ENCODE measurements around the gene NANOS3.

DNA sequence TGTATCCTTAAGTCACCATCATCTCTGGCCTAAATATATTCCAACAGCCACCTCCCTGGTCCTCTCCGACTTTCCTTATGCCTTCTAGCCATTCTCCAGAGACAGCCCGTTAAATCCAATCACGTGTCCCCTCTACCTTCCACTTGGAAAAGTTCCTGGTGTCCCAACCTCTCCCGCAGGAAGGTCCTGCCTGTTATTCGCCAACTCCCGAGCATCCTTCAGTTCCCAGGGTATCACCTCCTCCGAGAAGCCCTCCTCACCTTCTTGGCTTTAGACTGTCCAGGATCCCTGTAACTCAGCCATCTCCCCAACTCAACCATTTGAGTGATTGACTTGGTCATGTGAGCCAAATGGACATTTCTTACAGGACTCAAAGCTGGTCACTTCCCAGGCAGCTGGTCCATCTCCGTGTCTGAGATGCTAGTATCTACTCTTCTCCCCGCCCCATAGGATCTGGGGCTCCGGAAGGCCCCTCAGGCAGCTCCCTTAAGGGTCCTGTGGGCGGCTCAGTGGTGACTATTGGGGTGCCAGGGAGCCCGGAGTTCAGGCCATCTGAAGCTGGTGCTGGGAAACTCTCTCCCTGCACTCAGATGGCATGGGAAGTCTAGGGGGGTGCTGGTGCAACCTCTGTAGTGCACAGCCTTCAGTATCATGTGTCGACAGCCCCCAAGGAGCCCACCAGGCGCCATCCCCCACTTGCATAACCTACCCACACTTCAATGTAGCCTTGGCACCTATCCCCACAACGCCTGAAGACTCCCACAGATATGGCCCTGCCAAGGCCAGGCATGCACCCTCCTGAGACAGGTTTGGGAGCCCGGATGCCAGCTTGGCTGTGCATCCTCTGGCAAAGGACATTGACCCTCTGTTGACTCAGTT is 27.9 kb upstream of the NANOS3 start:
- TF ChIP-seq CTCF (IDR thresholded peaks at IDR 0.05) (no peak), POLR2AphosphoS5 (IDR thresholded peaks at IDR 0.05) (no peak), POLR2A (IDR thresholded peaks at IDR 0.05) (no peak)
